ENCODE data around the gene TRPV4. TPM values are rescaled to one million over a fixed set of nuclear protein-coding genes. Genes with fewer than 3 reads are reported as not detected.

TRPV4 gene
- total RNA-seq, 1 experiment from 2014 or later = 0.44 TPM

DNA sequence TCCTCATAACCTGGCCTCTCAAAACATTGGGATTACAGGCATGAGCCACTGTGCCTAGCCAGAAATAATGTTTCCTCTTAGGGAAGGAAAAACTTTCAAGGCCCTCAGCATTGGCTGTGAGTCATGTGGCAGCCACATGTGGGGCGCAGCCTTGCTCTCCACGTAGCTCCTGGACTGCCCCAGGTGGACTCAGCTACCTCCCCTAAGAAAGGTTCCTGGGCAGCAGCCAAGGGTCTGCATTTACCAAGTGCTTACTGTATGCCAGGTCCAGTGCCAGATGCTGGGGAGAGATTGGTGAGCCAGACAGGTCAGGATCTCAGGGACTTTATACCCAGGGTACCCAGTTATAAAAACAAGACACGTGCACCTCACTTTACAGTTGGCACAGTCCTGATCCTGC lies 3.7 kb upstream of the TRPV4 start:
- POLR2A ChIA-PET = no interaction called here
- DNase-seq (ENCODE audit: low read depth, low spot score) = no peak
- no peaks in the 10 kb centered on the region for H3K27me3 ChIP-seq (ENCODE audit: control insufficient read depth, insufficient read depth, low read length)
- intact Hi-C loops (cut with micrococcal nuclease; ENCODE audit: unreplicated experiment) = no loop called here
- in situ Hi-C loops (cut with HindIII; ENCODE audit: low pct_unique_long_range_greater_than_20kb, low sequenced_read_pairs) = no loop called here
- H3K4me1 ChIP-seq (ENCODE audit: control insufficient read depth, insufficient read depth, low read length) = no peaks in the 10 kb centered on the region
- no peak overlapping the region for H3K27ac ChIP-seq (ENCODE audit: low read length)
- CTCF ChIA-PET = interaction anchor here (0.7 to 0.9 kb wide), 2 partner anchors 9 to 14 kb away, joined by 3 to 5 read pairs; no protein-coding TSS in a partner anchor
- TF ChIP-seq SIN3A (IDR thresholded peaks at IDR 0.05; ENCODE audit: borderline replicate concordance, insufficient read depth, low read depth, low read length) (no peak), TCF7L2 (IDR thresholded peaks at IDR 0.05; ENCODE audit: low read depth, low read length) (no peak), POLR2AphosphoS5 (IDR thresholded peaks at IDR 0.05; ENCODE audit: low read depth, low read length) (no peak)
- TF ChIP-seq, protein P1, sequence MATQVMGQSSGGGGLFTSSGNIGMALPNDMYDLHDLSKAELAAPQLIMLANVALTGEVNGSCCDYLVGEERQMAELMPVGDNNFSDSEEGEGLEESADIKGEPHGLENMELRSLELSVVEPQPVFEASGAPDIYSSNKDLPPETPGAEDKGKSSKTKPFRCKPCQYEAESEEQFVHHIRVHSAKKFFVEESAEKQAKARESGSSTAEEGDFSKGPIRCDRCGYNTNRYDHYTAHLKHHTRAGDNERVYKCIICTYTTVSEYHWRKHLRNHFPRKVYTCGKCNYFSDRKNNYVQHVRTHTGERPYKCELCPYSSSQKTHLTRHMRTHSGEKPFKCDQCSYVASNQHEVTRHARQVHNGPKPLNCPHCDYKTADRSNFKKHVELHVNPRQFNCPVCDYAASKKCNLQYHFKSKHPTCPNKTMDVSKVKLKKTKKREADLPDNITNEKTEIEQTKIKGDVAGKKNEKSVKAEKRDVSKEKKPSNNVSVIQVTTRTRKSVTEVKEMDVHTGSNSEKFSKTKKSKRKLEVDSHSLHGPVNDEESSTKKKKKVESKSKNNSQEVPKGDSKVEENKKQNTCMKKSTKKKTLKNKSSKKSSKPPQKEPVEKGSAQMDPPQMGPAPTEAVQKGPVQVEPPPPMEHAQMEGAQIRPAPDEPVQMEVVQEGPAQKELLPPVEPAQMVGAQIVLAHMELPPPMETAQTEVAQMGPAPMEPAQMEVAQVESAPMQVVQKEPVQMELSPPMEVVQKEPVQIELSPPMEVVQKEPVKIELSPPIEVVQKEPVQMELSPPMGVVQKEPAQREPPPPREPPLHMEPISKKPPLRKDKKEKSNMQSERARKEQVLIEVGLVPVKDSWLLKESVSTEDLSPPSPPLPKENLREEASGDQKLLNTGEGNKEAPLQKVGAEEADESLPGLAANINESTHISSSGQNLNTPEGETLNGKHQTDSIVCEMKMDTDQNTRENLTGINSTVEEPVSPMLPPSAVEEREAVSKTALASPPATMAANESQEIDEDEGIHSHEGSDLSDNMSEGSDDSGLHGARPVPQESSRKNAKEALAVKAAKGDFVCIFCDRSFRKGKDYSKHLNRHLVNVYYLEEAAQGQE (IDR thresholded peaks at IDR 0.05; ENCODE audit: insufficient read depth in 1 of 2, low read depth in 2 of 2, low read length in 1 of 2) = no peak
- TF ChIP-seq, protein P2, sequence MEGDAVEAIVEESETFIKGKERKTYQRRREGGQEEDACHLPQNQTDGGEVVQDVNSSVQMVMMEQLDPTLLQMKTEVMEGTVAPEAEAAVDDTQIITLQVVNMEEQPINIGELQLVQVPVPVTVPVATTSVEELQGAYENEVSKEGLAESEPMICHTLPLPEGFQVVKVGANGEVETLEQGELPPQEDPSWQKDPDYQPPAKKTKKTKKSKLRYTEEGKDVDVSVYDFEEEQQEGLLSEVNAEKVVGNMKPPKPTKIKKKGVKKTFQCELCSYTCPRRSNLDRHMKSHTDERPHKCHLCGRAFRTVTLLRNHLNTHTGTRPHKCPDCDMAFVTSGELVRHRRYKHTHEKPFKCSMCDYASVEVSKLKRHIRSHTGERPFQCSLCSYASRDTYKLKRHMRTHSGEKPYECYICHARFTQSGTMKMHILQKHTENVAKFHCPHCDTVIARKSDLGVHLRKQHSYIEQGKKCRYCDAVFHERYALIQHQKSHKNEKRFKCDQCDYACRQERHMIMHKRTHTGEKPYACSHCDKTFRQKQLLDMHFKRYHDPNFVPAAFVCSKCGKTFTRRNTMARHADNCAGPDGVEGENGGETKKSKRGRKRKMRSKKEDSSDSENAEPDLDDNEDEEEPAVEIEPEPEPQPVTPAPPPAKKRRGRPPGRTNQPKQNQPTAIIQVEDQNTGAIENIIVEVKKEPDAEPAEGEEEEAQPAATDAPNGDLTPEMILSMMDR (IDR thresholded peaks at IDR 0.05) = no peak
- no TSS peak for BruUV-seq (replicated peaks)
- H3K36me3 ChIP-seq (ENCODE audit: control insufficient read depth, insufficient read depth, low read length) = no peaks in the 10 kb centered on the region
- no peak for ATAC-seq
- H3K9me3 ChIP-seq (ENCODE audit: control insufficient read depth, insufficient read depth, low read depth, low read length) = no peaks in the 10 kb centered on the region
- no peak overlapping the region for H3K4me3 ChIP-seq (ENCODE audit: low read depth in 2 of 2, low read length in 2 of 2)

DNA sequence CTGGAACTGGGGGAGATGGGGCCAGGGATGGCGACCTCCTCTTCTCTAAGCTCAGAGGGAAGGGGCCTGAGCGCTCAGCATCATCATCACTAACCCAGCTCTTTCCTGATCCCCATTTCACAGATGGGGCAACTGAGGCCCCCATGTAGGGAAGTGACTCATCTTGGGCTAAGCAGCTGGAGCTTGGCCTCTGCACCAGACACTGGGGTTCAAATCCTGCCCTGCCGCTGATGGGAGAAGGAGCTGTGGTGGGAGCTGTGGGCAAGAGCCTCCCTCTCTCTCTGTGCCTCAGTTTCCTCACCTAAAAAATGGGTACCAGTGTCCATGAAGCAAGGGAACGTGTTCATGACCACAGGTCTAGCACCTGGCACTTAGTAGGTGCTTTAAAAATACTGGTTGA lies 2.6 kb upstream of the TRPV4 start:
- no peaks in the 10 kb centered on the region for H3K36me3 ChIP-seq (ENCODE audit: control insufficient read depth, insufficient read depth, low read length)
- in situ Hi-C loops (cut with HindIII; ENCODE audit: low pct_unique_long_range_greater_than_20kb, low sequenced_read_pairs) = no loop called here
- TF ChIP-seq, protein P2 (IDR thresholded peaks at IDR 0.05) = no peak
- TF ChIP-seq SIN3A (IDR thresholded peaks at IDR 0.05; ENCODE audit: borderline replicate concordance, insufficient read depth, low read depth, low read length) (no peak), POLR2AphosphoS5 (IDR thresholded peaks at IDR 0.05; ENCODE audit: low read depth, low read length) (no peak)
- TF ChIP-seq, protein P1 (IDR thresholded peaks at IDR 0.05; ENCODE audit: insufficient read depth in 1 of 2, low read depth in 2 of 2, low read length in 1 of 2) = no peak
- DNase-seq (ENCODE audit: low read depth, low spot score) (no peak), ATAC-seq (no peak)
- ChIA-PET POLR2A (interaction anchor here (0.6 kb wide), 1 partner anchor 143 kb away, joined by 3 read pairs; no protein-coding TSS in a partner anchor), CTCF (interaction anchor here (1.0 to 1.7 kb wide), 2 partner anchors 9 to 385 kb away, joined by 4 read pairs; no protein-coding TSS in a partner anchor)
- intact Hi-C loops (cut with micrococcal nuclease; ENCODE audit: unreplicated experiment) = no loop called here
- BruUV-seq (replicated peaks) = no TSS peak
- H3K4me1 ChIP-seq (ENCODE audit: control insufficient read depth, insufficient read depth, low read length) = no peaks in the 10 kb centered on the region
- no peaks in the 10 kb centered on the region for H3K9me3 ChIP-seq (ENCODE audit: control insufficient read depth, insufficient read depth, low read depth, low read length)
- no peaks in the 10 kb centered on the region for H3K27me3 ChIP-seq (ENCODE audit: control insufficient read depth, insufficient read depth, low read length)
- no peak overlapping the region for H3K4me3 ChIP-seq (ENCODE audit: low read depth in 2 of 2, low read length in 2 of 2)
- H3K27ac ChIP-seq (ENCODE audit: low read length) = no peak overlapping the region

All from Panc1 (cell line).